GM12874 (cell line): ENCODE results near the gene SOX21.
A peak's percentile ranks its signal among the peaks of the same experiment; 100 is the strongest.

Source experiments
- CTCF ChIP-seq: IDR thresholded peaks from 2 replicates; pipeline ENCODE4 v1.5.1; 2011; ENCODE audit warnings: low read depth, mild to moderate bottlenecking, control low read depth, low read length, moderate library complexity; ENCODE audit not compliant: insufficient read depth

Gene SOX21

GRCh38 chr13:94731028-94731427 is 18.7 kb upstream of the SOX21 start:
- no peak for TF ChIP-seq CTCF

GRCh38 chr13:94726425-94726824 is 14.1 kb upstream of the SOX21 start:
- no peak for TF ChIP-seq CTCF

GRCh38 chr13:94722609-94723345 is 10.4 kb upstream of the SOX21 start:
- TF ChIP-seq CTCF = no peak

GRCh38 chr13:94717916-94718315 is 5.6 kb upstream of the SOX21 start:
- no peak for TF ChIP-seq CTCF

- TF ChIP-seq CTCF = 0 out of 2 replicates have a peak, but pooled peaks have one; percentile 3
These were observed 3.7 kb upstream of the SOX21 start for GRCh38 chr13:94716016-94716415.

GRCh38 chr13:94713561-94714182 is 1.3 kb upstream of the SOX21 start:
- TF ChIP-seq CTCF = no peak

GRCh38 chr13:94712812-94713560 is 641 bp upstream of the SOX21 start:
- TF ChIP-seq CTCF = no peak
